Liver (tissue), 2 donors: Measurements from ENCODE around the gene HEYL.

Source experiments
- TF ChIP-seq, protein P1 (sequence below): fragments of 150-350 bp; IDR thresholded peaks from 2 replicates; pipeline ENCODE4 v1.5.1; 2017; ENCODE audit warnings: improper control_type of control experiment, low read depth, low read length; ENCODE audit not compliant: missing input control
- TF ChIP-seq, protein P2 (sequence below): IDR thresholded peaks from 2 replicates; pipeline ENCODE4 v1.6.1; 2016; ENCODE audit warnings: antibody characterized with exemption
- donor health status: healthy.

DNA sequence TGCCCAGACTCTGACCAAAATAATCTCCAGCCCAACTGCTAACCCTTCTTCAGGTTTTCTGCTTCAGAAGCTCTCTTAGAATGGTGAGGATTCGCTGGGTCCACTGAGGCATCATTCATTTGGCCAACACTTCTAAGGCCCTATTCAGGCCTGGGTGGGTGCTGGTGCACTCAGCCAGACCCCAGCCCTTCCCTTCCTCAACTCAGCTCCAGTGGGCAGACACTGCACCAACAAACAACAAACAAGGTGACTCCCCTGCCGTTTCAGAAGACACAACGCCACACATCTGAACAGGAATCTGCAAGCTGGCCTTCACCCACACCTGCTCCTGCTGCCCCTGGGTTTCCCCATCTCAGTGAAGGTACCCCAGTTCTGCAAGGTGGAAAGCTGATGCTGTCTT, 6.0 kb downstream of the HEYL start:
- TF ChIP-seq, protein P1, sequence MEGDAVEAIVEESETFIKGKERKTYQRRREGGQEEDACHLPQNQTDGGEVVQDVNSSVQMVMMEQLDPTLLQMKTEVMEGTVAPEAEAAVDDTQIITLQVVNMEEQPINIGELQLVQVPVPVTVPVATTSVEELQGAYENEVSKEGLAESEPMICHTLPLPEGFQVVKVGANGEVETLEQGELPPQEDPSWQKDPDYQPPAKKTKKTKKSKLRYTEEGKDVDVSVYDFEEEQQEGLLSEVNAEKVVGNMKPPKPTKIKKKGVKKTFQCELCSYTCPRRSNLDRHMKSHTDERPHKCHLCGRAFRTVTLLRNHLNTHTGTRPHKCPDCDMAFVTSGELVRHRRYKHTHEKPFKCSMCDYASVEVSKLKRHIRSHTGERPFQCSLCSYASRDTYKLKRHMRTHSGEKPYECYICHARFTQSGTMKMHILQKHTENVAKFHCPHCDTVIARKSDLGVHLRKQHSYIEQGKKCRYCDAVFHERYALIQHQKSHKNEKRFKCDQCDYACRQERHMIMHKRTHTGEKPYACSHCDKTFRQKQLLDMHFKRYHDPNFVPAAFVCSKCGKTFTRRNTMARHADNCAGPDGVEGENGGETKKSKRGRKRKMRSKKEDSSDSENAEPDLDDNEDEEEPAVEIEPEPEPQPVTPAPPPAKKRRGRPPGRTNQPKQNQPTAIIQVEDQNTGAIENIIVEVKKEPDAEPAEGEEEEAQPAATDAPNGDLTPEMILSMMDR = no peak
- TF ChIP-seq, protein P2, sequence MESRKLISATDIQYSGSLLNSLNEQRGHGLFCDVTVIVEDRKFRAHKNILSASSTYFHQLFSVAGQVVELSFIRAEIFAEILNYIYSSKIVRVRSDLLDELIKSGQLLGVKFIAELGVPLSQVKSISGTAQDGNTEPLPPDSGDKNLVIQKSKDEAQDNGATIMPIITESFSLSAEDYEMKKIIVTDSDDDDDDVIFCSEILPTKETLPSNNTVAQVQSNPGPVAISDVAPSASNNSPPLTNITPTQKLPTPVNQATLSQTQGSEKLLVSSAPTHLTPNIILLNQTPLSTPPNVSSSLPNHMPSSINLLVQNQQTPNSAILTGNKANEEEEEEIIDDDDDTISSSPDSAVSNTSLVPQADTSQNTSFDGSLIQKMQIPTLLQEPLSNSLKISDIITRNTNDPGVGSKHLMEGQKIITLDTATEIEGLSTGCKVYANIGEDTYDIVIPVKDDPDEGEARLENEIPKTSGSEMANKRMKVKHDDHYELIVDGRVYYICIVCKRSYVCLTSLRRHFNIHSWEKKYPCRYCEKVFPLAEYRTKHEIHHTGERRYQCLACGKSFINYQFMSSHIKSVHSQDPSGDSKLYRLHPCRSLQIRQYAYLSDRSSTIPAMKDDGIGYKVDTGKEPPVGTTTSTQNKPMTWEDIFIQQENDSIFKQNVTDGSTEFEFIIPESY = no peak
